ENCODE data around the gene GLI1. TPM values are rescaled to one million over a fixed set of nuclear protein-coding genes. Genes with fewer than 3 reads are reported as not detected.

The GLI1 gene
- total and polyA plus RNA-seq, 2 of the 13 experiments (the other 11 are each of a cell fraction or from before 2014, with no cell fraction given) = 0.09 to 0.20 TPM

- ATAC-seq (no peak), DNase-seq (ENCODE audit: low spot score) (no peak), FAIRE-seq (peak; percentile 43)
- Histone ChIP-seq H3K4me3 (replicated peaks in 1 of 3; ENCODE audit: insufficient read depth in 1 of 3, low read depth in 2 of 3, low read length in 3 of 3) (peak overlapping the region; percentile 63 to 77 (median 73)), H3K27me3 (ENCODE audit: control insufficient read depth in 1 of 2, insufficient read depth in 2 of 2, low read length in 2 of 2) (no peaks in the 10 kb centered on the region; a peak in 1 of 5 replicates), H3K79me2 (ENCODE audit: insufficient read depth, low read length) (peaks cover 14% of the 10 kb centered on the region), H2AFZ (ENCODE audit: low read length) (no peak overlapping the region), H3K4me2 (ENCODE audit: low read depth, low read length) (peak overlapping the region; percentile 75), H4K20me1 (ENCODE audit: insufficient read depth, low read length) (no peaks in the 10 kb centered on the region), H3K36me3 (replicated peaks in 1 of 2; ENCODE audit: control insufficient read depth in 1 of 2, insufficient read depth in 2 of 2, low read length in 2 of 2) (no peaks in the 10 kb centered on the region), H3K9me3 (ENCODE audit: low read length) (no peaks in the 10 kb centered on the region), H3K9ac (ENCODE audit: insufficient read depth, low read depth, low read length) (peak overlapping the region; percentile 89), H3K4me1 (ENCODE audit: insufficient read depth, low read length) (peaks cover 35% of the 10 kb centered on the region), H3K27ac (ENCODE audit: extremely low read length, insufficient read depth, low read length) (peak overlapping the region; percentile 88)
- CTCF ChIA-PET (ENCODE audit: low intra/inter-chr PET ratio, low total read pairs) = no interaction called here
- intact Hi-C loops (cut with micrococcal nuclease; ENCODE audit: unreplicated experiment) (no loop called here), in situ Hi-C loops (cut with HindIII; ENCODE audit: extremely low pct_ligation_motif_present, low pct_unique_long_range_greater_than_20kb) (no loop called here)
- 25% methylated on average over 9 of the region's 9 CpGs for WGBS (ENCODE audit: low lambda C conversion rate)
- POLR2A ChIA-PET = interaction anchor here (0.5 to 2.1 kb wide), 7 partner anchors 11 to 205 kb away, joined by 3 to 35 read pairs (median 4); partner anchors contain the start of genes GLI1 and INHBE
- TSS peak; percentile 80 for BruUV-seq (replicated peaks)
- TF ChIP-seq ZNF280D (CRISPR knock-in tag; IDR thresholded peaks at IDR 0.05) (0 out of 2 replicates have a peak, but pooled peaks have one; percentile 17), ZBTB38 (CRISPR knock-in tag; IDR thresholded peaks at IDR 0.05) (0 out of 2 replicates have a peak, but pooled peaks have one; percentile 37), RXRA (CRISPR knock-in tag; IDR thresholded peaks at IDR 0.05) (no peak), CBX5 (CRISPR knock-in tag; IDR thresholded peaks at IDR 0.05; ENCODE audit: borderline replicate concordance) (no peak), MXI1 (IDR thresholded peaks at IDR 0.05; ENCODE audit: borderline replicate concordance, low read depth, low read length) (peak; percentile 30; the same call in 1 of the 3 replicates), TCF7 (IDR thresholded peaks at IDR 0.05; ENCODE audit: low read depth) (no peak), TCF7L2 (IDR thresholded peaks at IDR 0.05; ENCODE audit: low read depth, low read length) (no peak), SALL2 (CRISPR knock-in tag; IDR thresholded peaks at IDR 0.05) (no peak), ZIK1 (CRISPR knock-in tag; IDR thresholded peaks at IDR 0.05; ENCODE audit: borderline replicate concordance, low read depth) (no peak), POLR2AphosphoS5 (IDR thresholded peaks at IDR 0.05; ENCODE audit: low read depth, low read length) (0 out of 2 replicates have a peak, but pooled peaks have one; percentile 11), ZSCAN22 (CRISPR knock-in tag; IDR thresholded peaks at IDR 0.05) (no peak), SIN3A (IDR thresholded peaks at IDR 0.05; ENCODE audit: borderline replicate concordance, low read depth, low read length) (no peak), ZNF615 (CRISPR knock-in tag; IDR thresholded peaks at IDR 0.05; ENCODE audit: borderline replicate concordance) (no peak), SAP130 (CRISPR knock-in tag; IDR thresholded peaks at IDR 0.05; ENCODE audit: low read depth) (peak; percentile 45; the same call in 1 of the 2 replicates), ZFP37 (CRISPR knock-in tag; IDR thresholded peaks at IDR 0.05; ENCODE audit: borderline replicate concordance) (no peak), MLXIP (CRISPR knock-in tag; IDR thresholded peaks at IDR 0.05; ENCODE audit: borderline replicate concordance) (no peak), ZNF777 (CRISPR knock-in tag; IDR thresholded peaks at IDR 0.05) (0 out of 2 replicates have a peak, but pooled peaks have one; percentile 2), SNAI1 (CRISPR knock-in tag; IDR thresholded peaks at IDR 0.05; ENCODE audit: borderline replicate concordance) (no peak)
Measured at GRCh38 chr12:57429473-57430111, 30.0 kb upstream of the GLI1 start.

All from HepG2 (cell line).